HEK293 (cell line): ENCODE data around the gene MXRA8.
A peak's percentile ranks its signal among the peaks of the same experiment; 100 is the strongest.

Source experiments
- GLI4 ChIP-seq: fragments of 450-650 bp; formaldehyde crosslinking; IDR thresholded peaks from 2 replicates; pipeline ENCODE4 v1.5.1; 2016; ENCODE audit warnings: missing biosample characterization, missing genetic modification characterization
- HOXD13 ChIP-seq: sonication (generic); formaldehyde crosslinking; IDR thresholded peaks from 2 replicates; pipeline ENCODE4 v1.8.0; 2022; ENCODE audit warnings: missing genetic modification reagents, borderline replicate concordance
- IKZF3 ChIP-seq: fragments of 450-650 bp; IDR thresholded peaks from 2 replicates; pipeline ENCODE4 v1.5.0; 2018; ENCODE audit warnings: missing biosample characterization, mild to moderate bottlenecking, missing genetic modification characterization, moderate library complexity
- KLF10 ChIP-seq: fragments of 450-650 bp; IDR thresholded peaks from 2 replicates; pipeline ENCODE4 v1.5.1; 2018; ENCODE audit warnings: missing biosample characterization, mild to moderate bottlenecking, missing genetic modification characterization
- KLF8 ChIP-seq: fragments of 450-650 bp; formaldehyde crosslinking; IDR thresholded peaks from 2 replicates; pipeline ENCODE4 v1.5.1; 2016; ENCODE audit warnings: missing biosample characterization, missing genetic modification characterization
- OVOL3 ChIP-seq: fragments of 450-650 bp; formaldehyde crosslinking; IDR thresholded peaks from 2 replicates; pipeline ENCODE4 v1.5.1; 2016; ENCODE audit warnings: missing biosample characterization, missing genetic modification characterization
- YY1 ChIP-seq: fragments of 450-650 bp; formaldehyde crosslinking; IDR thresholded peaks from 2 replicates; pipeline ENCODE4 v1.5.1; 2018; ENCODE audit warnings: missing biosample characterization, missing genetic modification characterization
- ZBTB1 ChIP-seq: fragments of 450-650 bp; formaldehyde crosslinking; IDR thresholded peaks from 2 replicates; pipeline ENCODE4 v1.5.1; 2016; ENCODE audit warnings: missing biosample characterization, missing genetic modification characterization
- ZNF10 ChIP-seq: fragments of 450-650 bp; formaldehyde crosslinking; IDR thresholded peaks from 2 replicates; pipeline ENCODE4 v1.5.1; 2017; ENCODE audit warnings: missing biosample characterization, missing genetic modification characterization
- ZNF140 ChIP-seq: fragments of 450-650 bp; formaldehyde crosslinking; IDR thresholded peaks from 2 replicates; pipeline ENCODE4 v1.5.1; 2016; ENCODE audit warnings: missing biosample characterization, missing genetic modification characterization
- ZNF157 ChIP-seq: fragments of 450-650 bp; formaldehyde crosslinking; IDR thresholded peaks from 2 replicates; pipeline ENCODE4 v1.5.1; 2016; ENCODE audit warnings: missing biosample characterization, missing genetic modification characterization
- ZNF184 ChIP-seq: fragments of 450-650 bp; IDR thresholded peaks from 2 replicates; pipeline ENCODE4 v1.5.1; 2018; ENCODE audit warnings: missing biosample characterization, mild to moderate bottlenecking, missing genetic modification characterization
- ZNF292 ChIP-seq: fragments of 450-650 bp; formaldehyde crosslinking; IDR thresholded peaks from 2 replicates; pipeline ENCODE4 v1.5.1; 2016; ENCODE audit warnings: low read depth, missing biosample characterization, missing genetic modification characterization, borderline replicate concordance
- ZNF48 ChIP-seq: fragments of 450-650 bp; formaldehyde crosslinking; IDR thresholded peaks from 2 replicates; pipeline ENCODE4 v1.5.1; 2016; ENCODE audit warnings: missing biosample characterization, missing genetic modification characterization
- ZNF529 ChIP-seq: fragments of 450-650 bp; formaldehyde crosslinking; IDR thresholded peaks from 2 replicates; pipeline ENCODE4 v1.5.1; 2017; ENCODE audit warnings: missing genetic modification characterization, missing biosample characterization; ENCODE audit not compliant: insufficient replicate concordance
- ZNF610 ChIP-seq: fragments of 450-650 bp; formaldehyde crosslinking; IDR thresholded peaks from 2 replicates; pipeline ENCODE4 v1.5.1; 2016; ENCODE audit warnings: missing biosample characterization, missing genetic modification characterization, borderline replicate concordance
- ZNF747 ChIP-seq: fragments of 450-650 bp; formaldehyde crosslinking; IDR thresholded peaks from 2 replicates; pipeline ENCODE4 v1.5.1; 2016; ENCODE audit warnings: missing biosample characterization, missing genetic modification characterization
- ZNF76 ChIP-seq: fragments of 450-650 bp; formaldehyde crosslinking; IDR thresholded peaks from 2 replicates; pipeline ENCODE4; 2016; ENCODE audit warnings: low read depth, missing biosample characterization, missing genetic modification characterization, borderline replicate concordance
- ZNF776 ChIP-seq: fragments of 450-650 bp; formaldehyde crosslinking; IDR thresholded peaks from 2 replicates; pipeline ENCODE4 v1.5.0; 2017; ENCODE audit warnings: missing biosample characterization, missing genetic modification characterization, borderline replicate concordance
- ZNF791 ChIP-seq: fragments of 450-650 bp; formaldehyde crosslinking; IDR thresholded peaks from 2 replicates; pipeline ENCODE4 v1.5.1; 2016; ENCODE audit warnings: missing biosample characterization, missing genetic modification characterization
- ZNF792 ChIP-seq: fragments of 450-650 bp; formaldehyde crosslinking; IDR thresholded peaks from 2 replicates; pipeline ENCODE4 v1.5.1; 2016; ENCODE audit warnings: missing biosample characterization, missing genetic modification characterization
- TF ChIP-seq, protein P1 (sequence below): fragments of 450-650 bp; formaldehyde crosslinking; IDR thresholded peaks from 2 replicates; pipeline ENCODE4 v1.5.1; 2016; ENCODE audit warnings: missing biosample characterization, missing genetic modification characterization
- TF ChIP-seq, protein P2 (sequence below): fragments of 450-650 bp; formaldehyde crosslinking; IDR thresholded peaks from 2 replicates; pipeline ENCODE4 v1.5.1; 2016; ENCODE audit warnings: missing biosample characterization, missing genetic modification characterization
- TF ChIP-seq, protein P3 (sequence below): fragments of 450-650 bp; formaldehyde crosslinking; IDR thresholded peaks from 2 replicates; pipeline ENCODE4 v1.5.1; 2016; ENCODE audit warnings: missing biosample characterization, missing genetic modification characterization
- TF ChIP-seq, protein P4 (sequence below): fragments of 450-650 bp; formaldehyde crosslinking; IDR thresholded peaks from 2 replicates; pipeline ENCODE4 v1.5.1; 2016; ENCODE audit warnings: missing biosample characterization, missing genetic modification characterization, borderline replicate concordance
- TF ChIP-seq, protein P5 (sequence below): fragments of 450-650 bp; formaldehyde crosslinking; IDR thresholded peaks from 2 replicates; pipeline ENCODE4 v1.5.1; 2017; ENCODE audit warnings: missing biosample characterization, missing genetic modification characterization

MXRA8 gene

DNA sequence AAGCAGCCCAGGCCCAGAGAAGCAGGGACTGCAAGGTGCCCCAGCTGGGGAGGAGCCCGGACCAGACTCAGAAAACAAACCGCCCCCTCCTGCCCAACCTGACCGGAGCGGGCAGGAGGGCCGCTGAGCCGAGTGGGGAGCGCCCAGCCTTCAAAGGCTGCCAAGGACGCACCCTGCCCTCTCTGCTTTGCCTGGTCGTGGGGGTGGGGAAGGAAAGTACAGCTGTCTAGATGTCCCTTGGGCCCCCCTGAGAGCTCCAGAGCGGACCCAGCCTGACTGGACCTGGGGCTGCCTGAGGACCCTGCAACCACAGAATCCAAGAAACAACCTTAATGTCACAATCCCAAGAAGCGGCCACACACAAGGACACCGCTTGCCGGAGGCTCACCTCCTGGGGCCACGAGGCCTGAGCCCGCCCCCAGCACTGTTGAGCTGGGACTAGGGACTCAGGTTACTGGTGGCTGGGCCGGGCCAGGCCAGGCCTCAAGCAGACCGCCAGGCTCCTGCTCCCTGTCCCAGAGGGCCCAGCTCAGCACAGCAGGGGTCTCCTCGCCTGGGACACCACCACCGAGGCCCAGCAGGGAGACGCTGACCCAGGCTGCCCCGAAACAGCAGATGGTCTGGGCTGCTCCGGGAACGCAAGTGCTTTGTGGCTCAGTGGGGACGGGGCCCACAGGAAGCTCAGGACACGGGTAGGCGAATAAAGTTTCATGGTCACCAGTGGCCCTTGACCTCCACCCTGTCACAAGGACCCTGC is 10.5 kb downstream of the MXRA8 start (continued):
- TF ChIP-seq, protein P1, sequence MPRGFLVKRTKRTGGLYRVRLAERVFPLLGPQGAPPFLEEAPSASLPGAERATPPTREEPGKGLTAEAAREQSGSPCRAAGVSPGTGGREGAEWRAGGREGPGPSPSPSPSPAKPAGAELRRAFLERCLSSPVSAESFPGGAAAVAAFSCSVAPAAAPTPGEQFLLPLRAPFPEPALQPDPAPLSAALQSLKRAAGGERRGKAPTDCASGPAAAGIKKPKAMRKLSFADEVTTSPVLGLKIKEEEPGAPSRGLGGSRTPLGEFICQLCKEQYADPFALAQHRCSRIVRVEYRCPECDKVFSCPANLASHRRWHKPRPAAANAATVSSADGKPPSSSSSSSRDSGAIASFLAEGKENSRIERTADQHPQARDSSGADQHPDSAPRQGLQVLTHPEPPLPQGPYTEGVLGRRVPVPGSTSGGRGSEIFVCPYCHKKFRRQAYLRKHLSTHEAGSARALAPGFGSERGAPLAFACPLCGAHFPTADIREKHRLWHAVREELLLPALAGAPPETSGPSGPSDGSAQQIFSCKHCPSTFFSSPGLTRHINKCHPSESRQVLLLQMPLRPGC = no peak
- TF ChIP-seq IKZF3 (tag by site-specific recombination) = no peak
- no peak for TF ChIP-seq ZNF529 (tag by site-specific recombination)
- TF ChIP-seq ZNF10 (tag by site-specific recombination) = no peak
- no peak for TF ChIP-seq ZNF184
- TF ChIP-seq ZNF792 = no peak
- no peak for TF ChIP-seq HOXD13 (CRISPR knock-in tag)
- peak; percentile 80; the same call in 1 of the 2 replicates for TF ChIP-seq ZNF76 (tag by site-specific recombination)
- no peak for TF ChIP-seq ZNF747 (tag by site-specific recombination)
- TF ChIP-seq, protein P2, sequence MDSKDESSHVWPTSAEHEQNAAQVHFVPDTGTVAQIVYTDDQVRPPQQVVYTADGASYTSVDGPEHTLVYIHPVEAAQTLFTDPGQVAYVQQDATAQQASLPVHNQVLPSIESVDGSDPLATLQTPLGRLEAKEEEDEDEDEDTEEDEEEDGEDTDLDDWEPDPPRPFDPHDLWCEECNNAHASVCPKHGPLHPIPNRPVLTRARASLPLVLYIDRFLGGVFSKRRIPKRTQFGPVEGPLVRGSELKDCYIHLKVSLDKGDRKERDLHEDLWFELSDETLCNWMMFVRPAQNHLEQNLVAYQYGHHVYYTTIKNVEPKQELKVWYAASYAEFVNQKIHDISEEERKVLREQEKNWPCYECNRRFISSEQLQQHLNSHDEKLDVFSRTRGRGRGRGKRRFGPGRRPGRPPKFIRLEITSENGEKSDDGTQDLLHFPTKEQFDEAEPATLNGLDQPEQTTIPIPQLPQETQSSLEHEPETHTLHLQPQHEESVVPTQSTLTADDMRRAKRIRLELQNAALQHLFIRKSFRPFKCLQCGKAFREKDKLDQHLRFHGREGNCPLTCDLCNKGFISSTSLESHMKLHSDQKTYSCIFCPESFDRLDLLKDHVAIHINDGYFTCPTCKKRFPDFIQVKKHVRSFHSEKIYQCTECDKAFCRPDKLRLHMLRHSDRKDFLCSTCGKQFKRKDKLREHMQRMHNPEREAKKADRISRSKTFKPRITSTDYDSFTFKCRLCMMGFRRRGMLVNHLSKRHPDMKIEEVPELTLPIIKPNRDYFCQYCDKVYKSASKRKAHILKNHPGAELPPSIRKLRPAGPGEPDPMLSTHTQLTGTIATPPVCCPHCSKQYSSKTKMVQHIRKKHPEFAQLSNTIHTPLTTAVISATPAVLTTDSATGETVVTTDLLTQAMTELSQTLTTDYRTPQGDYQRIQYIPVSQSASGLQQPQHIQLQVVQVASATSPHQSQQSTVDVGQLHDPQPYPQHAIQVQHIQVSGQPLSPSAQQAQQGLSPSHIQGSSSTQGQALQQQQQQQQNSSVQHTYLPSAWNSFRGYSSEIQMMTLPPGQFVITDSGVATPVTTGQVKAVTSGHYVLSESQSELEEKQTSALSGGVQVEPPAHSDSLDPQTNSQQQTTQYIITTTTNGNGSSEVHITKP (tag by site-specific recombination) = peak; percentile 76
- TF ChIP-seq ZNF157 (tag by site-specific recombination) = no peak
- no peak for TF ChIP-seq ZNF776 (tag by site-specific recombination)
- TF ChIP-seq GLI4 = no peak
- TF ChIP-seq ZNF791 (tag by site-specific recombination) = no peak
- TF ChIP-seq YY1 (tag by site-specific recombination) = no peak
- no peak for TF ChIP-seq KLF10 (tag by site-specific recombination)
- 0 out of 2 replicates have a peak, but pooled peaks have one; percentile 13 for TF ChIP-seq OVOL3 (tag by site-specific recombination)
- TF ChIP-seq, protein P3, sequence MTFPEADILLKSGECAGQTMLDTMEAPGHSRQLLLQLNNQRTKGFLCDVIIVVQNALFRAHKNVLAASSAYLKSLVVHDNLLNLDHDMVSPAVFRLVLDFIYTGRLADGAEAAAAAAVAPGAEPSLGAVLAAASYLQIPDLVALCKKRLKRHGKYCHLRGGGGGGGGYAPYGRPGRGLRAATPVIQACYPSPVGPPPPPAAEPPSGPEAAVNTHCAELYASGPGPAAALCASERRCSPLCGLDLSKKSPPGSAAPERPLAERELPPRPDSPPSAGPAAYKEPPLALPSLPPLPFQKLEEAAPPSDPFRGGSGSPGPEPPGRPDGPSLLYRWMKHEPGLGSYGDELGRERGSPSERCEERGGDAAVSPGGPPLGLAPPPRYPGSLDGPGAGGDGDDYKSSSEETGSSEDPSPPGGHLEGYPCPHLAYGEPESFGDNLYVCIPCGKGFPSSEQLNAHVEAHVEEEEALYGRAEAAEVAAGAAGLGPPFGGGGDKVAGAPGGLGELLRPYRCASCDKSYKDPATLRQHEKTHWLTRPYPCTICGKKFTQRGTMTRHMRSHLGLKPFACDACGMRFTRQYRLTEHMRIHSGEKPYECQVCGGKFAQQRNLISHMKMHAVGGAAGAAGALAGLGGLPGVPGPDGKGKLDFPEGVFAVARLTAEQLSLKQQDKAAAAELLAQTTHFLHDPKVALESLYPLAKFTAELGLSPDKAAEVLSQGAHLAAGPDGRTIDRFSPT (tag by site-specific recombination) = no peak; the same call in 1 of the 2 replicates
- no peak for TF ChIP-seq ZNF48
- TF ChIP-seq, protein P4, sequence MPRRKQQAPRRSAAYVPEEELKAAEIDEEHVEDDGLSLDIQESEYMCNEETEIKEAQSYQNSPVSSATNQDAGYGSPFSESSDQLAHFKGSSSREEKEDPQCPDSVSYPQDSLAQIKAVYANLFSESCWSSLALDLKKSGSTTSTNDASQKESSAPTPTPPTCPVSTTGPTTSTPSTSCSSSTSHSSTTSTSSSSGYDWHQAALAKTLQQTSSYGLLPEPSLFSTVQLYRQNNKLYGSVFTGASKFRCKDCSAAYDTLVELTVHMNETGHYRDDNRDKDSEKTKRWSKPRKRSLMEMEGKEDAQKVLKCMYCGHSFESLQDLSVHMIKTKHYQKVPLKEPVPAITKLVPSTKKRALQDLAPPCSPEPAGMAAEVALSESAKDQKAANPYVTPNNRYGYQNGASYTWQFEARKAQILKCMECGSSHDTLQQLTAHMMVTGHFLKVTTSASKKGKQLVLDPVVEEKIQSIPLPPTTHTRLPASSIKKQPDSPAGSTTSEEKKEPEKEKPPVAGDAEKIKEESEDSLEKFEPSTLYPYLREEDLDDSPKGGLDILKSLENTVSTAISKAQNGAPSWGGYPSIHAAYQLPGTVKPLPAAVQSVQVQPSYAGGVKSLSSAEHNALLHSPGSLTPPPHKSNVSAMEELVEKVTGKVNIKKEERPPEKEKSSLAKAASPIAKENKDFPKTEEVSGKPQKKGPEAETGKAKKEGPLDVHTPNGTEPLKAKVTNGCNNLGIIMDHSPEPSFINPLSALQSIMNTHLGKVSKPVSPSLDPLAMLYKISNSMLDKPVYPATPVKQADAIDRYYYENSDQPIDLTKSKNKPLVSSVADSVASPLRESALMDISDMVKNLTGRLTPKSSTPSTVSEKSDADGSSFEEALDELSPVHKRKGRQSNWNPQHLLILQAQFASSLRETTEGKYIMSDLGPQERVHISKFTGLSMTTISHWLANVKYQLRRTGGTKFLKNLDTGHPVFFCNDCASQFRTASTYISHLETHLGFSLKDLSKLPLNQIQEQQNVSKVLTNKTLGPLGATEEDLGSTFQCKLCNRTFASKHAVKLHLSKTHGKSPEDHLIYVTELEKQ (tag by site-specific recombination) = no peak
- no peak for TF ChIP-seq KLF8
- TF ChIP-seq ZNF140 (tag by site-specific recombination) = no peak
- TF ChIP-seq ZNF610 (tag by site-specific recombination) = no peak
- TF ChIP-seq ZBTB1 (tag by site-specific recombination) = no peak
- TF ChIP-seq ZNF292 (tag by site-specific recombination) = no peak
- TF ChIP-seq, protein P5, sequence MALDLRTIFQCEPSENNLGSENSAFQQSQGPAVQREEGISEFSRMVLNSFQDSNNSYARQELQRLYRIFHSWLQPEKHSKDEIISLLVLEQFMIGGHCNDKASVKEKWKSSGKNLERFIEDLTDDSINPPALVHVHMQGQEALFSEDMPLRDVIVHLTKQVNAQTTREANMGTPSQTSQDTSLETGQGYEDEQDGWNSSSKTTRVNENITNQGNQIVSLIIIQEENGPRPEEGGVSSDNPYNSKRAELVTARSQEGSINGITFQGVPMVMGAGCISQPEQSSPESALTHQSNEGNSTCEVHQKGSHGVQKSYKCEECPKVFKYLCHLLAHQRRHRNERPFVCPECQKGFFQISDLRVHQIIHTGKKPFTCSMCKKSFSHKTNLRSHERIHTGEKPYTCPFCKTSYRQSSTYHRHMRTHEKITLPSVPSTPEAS (tag by site-specific recombination) = no peak
